ENCODE measurements around the gene FDPS.

GRCh38 chr1:155339515-155340097 is 30.9 kb downstream of the FDPS start:
- TF ChIP-seq CTCF (conservative IDR thresholded peaks at IDR 0.05; ENCODE audit: low read depth, low read length) (no peak), EZH2 (IDR thresholded peaks at IDR 0.05; ENCODE audit: borderline replicate concordance, low read depth, low read length, poor library complexity, severe bottlenecking) (no peak)
